Measurements from ENCODE around the gene FAM229A. TPM values are rescaled to one million over a fixed set of nuclear protein-coding genes. Genes with fewer than 3 reads are reported as not detected.

The FAM229A gene
- total and polyA plus RNA-seq, 2 of the 8 experiments (the other 6 are each of a cell fraction or from before 2014, with no cell fraction given): 4.1 to 4.2 TPM

DNA sequence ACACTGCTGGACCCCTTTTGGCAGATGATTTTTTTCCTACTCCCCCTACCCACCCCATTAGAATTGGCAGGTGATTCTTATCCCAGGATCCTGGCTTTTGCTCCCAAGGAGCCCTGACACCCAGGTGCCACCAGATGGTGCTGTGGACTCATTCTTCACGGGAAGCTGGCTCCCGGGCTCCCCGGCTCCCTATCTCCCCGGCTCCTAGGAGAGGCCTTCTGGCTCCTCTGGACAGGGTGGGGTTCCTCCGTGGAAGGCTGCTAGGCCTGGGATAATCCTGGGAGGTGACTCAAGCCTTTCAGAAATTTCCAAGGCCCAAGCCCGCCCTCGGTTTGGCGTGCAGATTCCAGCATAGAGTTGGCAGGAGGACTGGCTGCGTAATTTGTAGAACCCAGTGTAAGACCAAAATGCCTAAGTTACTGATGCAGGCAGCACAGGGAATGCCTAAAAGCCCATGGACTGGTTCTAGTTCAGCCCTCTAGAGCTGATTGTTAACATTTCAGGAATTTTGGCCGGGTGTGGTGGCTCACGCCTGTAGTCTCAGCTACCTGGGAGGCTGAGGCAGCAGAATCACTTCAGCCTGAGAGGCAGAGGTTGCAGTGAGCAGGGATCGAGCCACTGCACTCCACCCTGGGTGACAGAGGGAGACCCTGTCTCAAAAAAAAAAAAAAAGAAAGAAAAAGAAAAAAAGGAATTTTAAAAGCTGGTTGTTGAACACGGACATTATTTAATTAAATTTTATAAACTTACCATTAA is 38.8 kb upstream of the FAM229A start:
- ChIA-PET POLR2A (ENCODE audit: partially characterized antibody) (interaction anchor here (0.6 to 1.5 kb wide), 9 partner anchors 16 to 499 kb away, joined by 3 to 5 read pairs (median 3); partner anchors contain the start of gene RBBP4), CTCF (ENCODE audit: partially characterized antibody) (interaction anchor here (0.6 to 4.9 kb wide), 53 partner anchors 9 to 524 kb away, joined by 3 to 56 read pairs (median 4); partner anchors contain the start of genes RBBP4 and ZBTB8B)
- Histone ChIP-seq H3K4ac (replicated peaks; ENCODE audit: insufficient read length, low read depth, low read length) (no peak overlapping the region), H3K79me2 (ENCODE audit: control insufficient read depth in 1 of 2, insufficient read depth in 2 of 2, low read length in 2 of 2) (no peaks in the 10 kb centered on the region), H2BK15ac (ENCODE audit: low read length) (no peak overlapping the region), H2BK120ac (replicated peaks; ENCODE audit: low read depth, low read length) (no peak overlapping the region), H3K9ac (replicated peaks in 1 of 4; ENCODE audit: extremely low read depth in 1 of 4, low read depth in 3 of 4, low read length in 3 of 4) (no peak overlapping the region), H3K27me3 (replicated peaks in 1 of 4; ENCODE audit: control insufficient read depth in 3 of 4, extremely low read depth in 1 of 4, insufficient read depth in 3 of 4, low read length in 3 of 4) (no peaks in the 10 kb centered on the region), H3K56ac (replicated peaks; ENCODE audit: insufficient read length, low read depth, low read length) (no peak overlapping the region), H2BK12ac (ENCODE audit: low read depth, low read length) (no peak overlapping the region), H3K4me1 (replicated peaks in 1 of 4; ENCODE audit: control insufficient read depth in 3 of 4, insufficient read depth in 4 of 4, low read length in 3 of 4) (no peaks in the 10 kb centered on the region; a peak in 1 of 7 replicates), H4K8ac (ENCODE audit: extremely low read depth, insufficient read depth, low read length) (peak overlapping the region; percentile 3; the same call in 1 of the 2 replicates), H3K9me3 (ENCODE audit: insufficient read depth in 2 of 2, low read depth in 1 of 2, low read length in 1 of 2) (no peaks in the 10 kb centered on the region), H3K36me3 (ENCODE audit: control insufficient read depth in 2 of 4, insufficient read depth in 4 of 4, low read length in 3 of 4) (no peaks in the 10 kb centered on the region), H3K79me1 (ENCODE audit: low read depth, low read length) (no peaks in the 10 kb centered on the region), H3K27ac (ENCODE audit: low read depth, low read length) (no peak overlapping the region), H3K4me2 (ENCODE audit: insufficient read depth in 1 of 2, low read depth in 2 of 2, low read length in 2 of 2) (no peak overlapping the region), H3K23ac (ENCODE audit: insufficient read length) (no peak overlapping the region), H3K23me2 (ENCODE audit: low read depth, low read length) (no peaks in the 10 kb centered on the region), H3K14ac (ENCODE audit: insufficient read length) (no peak overlapping the region), H2BK5ac (ENCODE audit: low read depth, low read length) (no peak overlapping the region), H4K91ac (replicated peaks; ENCODE audit: insufficient read length, low read length) (no peak overlapping the region), H3K4me3 (ENCODE audit: extremely low read depth in 1 of 4, insufficient read depth in 2 of 4, low read depth in 3 of 4, low read length in 4 of 4) (no peak overlapping the region), H4K5ac (ENCODE audit: insufficient read length, low read depth, low read length) (no peak overlapping the region), H4K20me1 (replicated peaks in 1 of 2; ENCODE audit: control insufficient read depth in 1 of 2, insufficient read depth in 2 of 2, low read length in 2 of 2) (no peaks in the 10 kb centered on the region), H2AFZ (ENCODE audit: low read length) (0 out of 2 replicates have a peak overlapping the region, but pooled peaks have one; percentile 72), H2AK5ac (ENCODE audit: low read depth, low read length) (no peak overlapping the region), H2BK20ac (ENCODE audit: low read length) (no peak overlapping the region), H3K18ac (ENCODE audit: extremely low read depth, low read length) (no peak overlapping the region)
- 46% methylated on average over 13 of the region's 13 CpGs; no CpG with 5 or more reads in 1 of the 2 experiments for WGBS, 2 experiments (ENCODE audit: extremely low coverage in 1 of 2, insufficient coverage in 1 of 2, insufficient read length in 1 of 2, insufficient replicate concordance in 2 of 2, low coverage in 1 of 2, low lambda C conversion rate in 2 of 2, missing lambda C conversion rate in 1 of 2)
- FAIRE-seq (no peak), DNase-seq (ENCODE audit: low read depth in 1 of 2, low spot score in 2 of 2) (peak in 1 of 2 experiments; percentile 91)
- TF ChIP-seq RAD21 (IDR thresholded peaks at IDR 0.05 in 1 of 2, conservative IDR thresholded peaks at IDR 0.05 in 1 of 2; ENCODE audit: low read depth in 2 of 2, low read length in 2 of 2) (peak; percentile 96 to 99), CTCF (IDR thresholded peaks at IDR 0.05; ENCODE audit: control extremely low read depth in 1 of 3, insufficient read depth in 1 of 3, low read depth in 1 of 3, low read length in 3 of 3) (peak; percentile 79 to 93 (median 88)), EP300 (IDR thresholded peaks at IDR 0.05; ENCODE audit: borderline replicate concordance in 1 of 2, low read depth in 2 of 2, low read length in 2 of 2) (peak in 1 of 2 experiments; percentile 24; a peak in 1 of 3 replicates), HDAC2 (IDR thresholded peaks at IDR 0.05; ENCODE audit: borderline replicate concordance in 1 of 2, low read depth in 2 of 2, low read length in 2 of 2) (0 out of 4 replicates have a peak, but pooled peaks of 1 of the 2 experiments have one; percentile 53), BACH1 (IDR thresholded peaks at IDR 0.05; ENCODE audit: low read length) (no peak), CREB1 (IDR thresholded peaks at IDR 0.05) (no peak), CEBPB (IDR thresholded peaks at IDR 0.05; ENCODE audit: low read depth, low read length) (no peak)
